ENCODE data around the gene HNF1A. TPM values are rescaled to one million over a fixed set of nuclear protein-coding genes. Genes with fewer than 3 reads are reported as not detected.

The HNF1A gene
- total and polyA plus RNA-seq, 2 of the 4 experiments (the other 2 are of a cell fraction), result under 0.01 TPM; not detected in 1

DNA sequence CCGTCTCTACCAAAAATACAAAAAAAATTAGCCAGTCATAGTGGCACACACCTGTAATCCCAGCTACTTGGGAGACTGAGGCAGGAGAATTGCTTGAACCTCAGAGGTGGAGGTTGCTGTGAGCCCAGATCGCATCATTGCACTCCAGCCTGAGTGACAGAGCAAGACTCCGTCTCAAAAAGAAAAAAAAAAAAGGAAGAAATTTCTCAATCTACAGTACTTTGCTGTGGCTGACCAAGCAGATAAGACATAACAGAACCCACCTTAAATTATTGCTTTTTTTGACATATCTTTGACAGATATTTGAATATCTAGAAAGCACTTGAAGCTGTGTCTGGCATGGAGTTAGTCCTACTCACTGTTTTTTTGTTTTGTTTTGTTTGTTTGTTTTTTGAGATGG is 34.9 kb upstream of the HNF1A start:
- H3K4me1 ChIP-seq (ENCODE audit: control insufficient read depth, insufficient read depth, low read length), result no peaks in the 10 kb centered on the region
- H2BK120ac ChIP-seq (ENCODE audit: low read depth, low read length), result no peak overlapping the region
- TF ChIP-seq CEBPB (IDR thresholded peaks at IDR 0.05; ENCODE audit: low read depth, low read length) (no peak), MXI1 (IDR thresholded peaks at IDR 0.05; ENCODE audit: borderline replicate concordance, low read depth, low read length) (no peak), BHLHE40 (IDR thresholded peaks at IDR 0.05; ENCODE audit: low read depth, low read length) (no peak), RAD21 (IDR thresholded peaks at IDR 0.05; ENCODE audit: low read length) (no peak), SMC3 (IDR thresholded peaks at IDR 0.05; ENCODE audit: low read depth, low read length) (no peak), MAZ (IDR thresholded peaks at IDR 0.05; ENCODE audit: borderline replicate concordance, low read depth, low read length) (no peak), RCOR1 (IDR thresholded peaks at IDR 0.05; ENCODE audit: insufficient replicate concordance, low read length) (no peak), POLR2A (IDR thresholded peaks at IDR 0.05; ENCODE audit: low read depth, low read length) (no peak), RFX5 (IDR thresholded peaks at IDR 0.05; ENCODE audit: low read depth, low read length) (no peak), FOS (IDR thresholded peaks at IDR 0.05; ENCODE audit: low read depth, low read length) (no peak), NFE2L2 (IDR thresholded peaks at IDR 0.05; ENCODE audit: low read depth, low read length) (no peak), CHD1 (IDR thresholded peaks at IDR 0.05; ENCODE audit: low read depth, low read length) (no peak), MAFK (IDR thresholded peaks at IDR 0.05; ENCODE audit: low read depth, low read length) (no peak)
- TF ChIP-seq, protein P1, sequence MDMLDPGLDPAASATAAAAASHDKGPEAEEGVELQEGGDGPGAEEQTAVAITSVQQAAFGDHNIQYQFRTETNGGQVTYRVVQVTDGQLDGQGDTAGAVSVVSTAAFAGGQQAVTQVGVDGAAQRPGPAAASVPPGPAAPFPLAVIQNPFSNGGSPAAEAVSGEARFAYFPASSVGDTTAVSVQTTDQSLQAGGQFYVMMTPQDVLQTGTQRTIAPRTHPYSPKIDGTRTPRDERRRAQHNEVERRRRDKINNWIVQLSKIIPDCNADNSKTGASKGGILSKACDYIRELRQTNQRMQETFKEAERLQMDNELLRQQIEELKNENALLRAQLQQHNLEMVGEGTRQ (IDR thresholded peaks at IDR 0.05; ENCODE audit: low read depth, low read length), result no peak
- TF ChIP-seq, protein P2, sequence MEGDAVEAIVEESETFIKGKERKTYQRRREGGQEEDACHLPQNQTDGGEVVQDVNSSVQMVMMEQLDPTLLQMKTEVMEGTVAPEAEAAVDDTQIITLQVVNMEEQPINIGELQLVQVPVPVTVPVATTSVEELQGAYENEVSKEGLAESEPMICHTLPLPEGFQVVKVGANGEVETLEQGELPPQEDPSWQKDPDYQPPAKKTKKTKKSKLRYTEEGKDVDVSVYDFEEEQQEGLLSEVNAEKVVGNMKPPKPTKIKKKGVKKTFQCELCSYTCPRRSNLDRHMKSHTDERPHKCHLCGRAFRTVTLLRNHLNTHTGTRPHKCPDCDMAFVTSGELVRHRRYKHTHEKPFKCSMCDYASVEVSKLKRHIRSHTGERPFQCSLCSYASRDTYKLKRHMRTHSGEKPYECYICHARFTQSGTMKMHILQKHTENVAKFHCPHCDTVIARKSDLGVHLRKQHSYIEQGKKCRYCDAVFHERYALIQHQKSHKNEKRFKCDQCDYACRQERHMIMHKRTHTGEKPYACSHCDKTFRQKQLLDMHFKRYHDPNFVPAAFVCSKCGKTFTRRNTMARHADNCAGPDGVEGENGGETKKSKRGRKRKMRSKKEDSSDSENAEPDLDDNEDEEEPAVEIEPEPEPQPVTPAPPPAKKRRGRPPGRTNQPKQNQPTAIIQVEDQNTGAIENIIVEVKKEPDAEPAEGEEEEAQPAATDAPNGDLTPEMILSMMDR (conservative IDR thresholded peaks at IDR 0.05; ENCODE audit: low read depth, low read length), result no peak
- H3K18ac ChIP-seq (ENCODE audit: low read depth, low read length), result no peak overlapping the region
- H3K14ac ChIP-seq (replicated peaks; ENCODE audit: low read depth, low read length), result no peak overlapping the region
- DNase-seq (no peak), ATAC-seq (ENCODE audit: low read depth) (no peak)
- H4K91ac ChIP-seq (ENCODE audit: insufficient read depth, low read depth, low read length), result no peak overlapping the region
- no peak overlapping the region for H3K4me2 ChIP-seq (ENCODE audit: low read depth, low read length)
- H3K4ac ChIP-seq (ENCODE audit: low read depth, low read length), result no peak overlapping the region
- no peaks in the 10 kb centered on the region for H4K20me1 ChIP-seq (ENCODE audit: insufficient read depth, low read length)
- H2BK5ac ChIP-seq (ENCODE audit: low read depth, low read length, poor library complexity, severe bottlenecking), result no peak overlapping the region
- H3K9ac ChIP-seq (ENCODE audit: low read depth, low read length), result no peak overlapping the region
- H3K56ac ChIP-seq (ENCODE audit: extremely low read depth, insufficient read depth, low read length), result no peak overlapping the region
- H3K4me3 ChIP-seq (ENCODE audit: insufficient read depth, low read depth, low read length), result no peak overlapping the region
- CTCF ChIA-PET, result interaction anchor here (0.6 to 1.1 kb wide), 4 partner anchors 10 to 117 kb away, joined by 3 to 4 read pairs (median 4); no protein-coding TSS in a partner anchor
- dilution Hi-C loops (cut with HindIII; ENCODE audit: low sequenced_read_pairs, unreplicated experiment) (no loop called here), intact Hi-C loops (cut with micrococcal nuclease) (loop anchor here (5.0 kb wide), 1 partner anchor 154 kb away; no protein-coding TSS in a partner anchor), in situ Hi-C loops (cut with MboI; ENCODE audit: low sequenced_read_pairs) (no loop called here)
- H4K8ac ChIP-seq (ENCODE audit: low read depth in 2 of 2, low read length in 2 of 2), result no peak overlapping the region
- H3K9me3 ChIP-seq (ENCODE audit: control insufficient read depth, insufficient read depth, low read length), result no peaks in the 10 kb centered on the region
- no TSS peak for BruUV-seq (replicated peaks)
- H3K27ac ChIP-seq (ENCODE audit: insufficient read depth, low read length), result no peak overlapping the region
- H4K5ac ChIP-seq (ENCODE audit: low read depth, low read length), result no peak overlapping the region
- no peaks in the 10 kb centered on the region for H3K9me1 ChIP-seq (ENCODE audit: insufficient read depth, low read length)
- H2BK15ac ChIP-seq (ENCODE audit: low read depth, low read length), result no peak overlapping the region
- H2AK9ac ChIP-seq (replicated peaks; ENCODE audit: low read depth, low read length, poor library complexity), result no peak overlapping the region
- H2AFZ ChIP-seq (replicated peaks; ENCODE audit: low read length, poor library complexity), result no peak overlapping the region
- H2AK5ac ChIP-seq (ENCODE audit: low read depth, low read length), result no peak overlapping the region
- POLR2A ChIA-PET (ENCODE audit: unreplicated experiment), result no interaction called here
- no peaks in the 10 kb centered on the region for H3K79me1 ChIP-seq (ENCODE audit: low read depth in 1 of 2, low read length in 2 of 2)
- no peak overlapping the region for H2BK20ac ChIP-seq (ENCODE audit: low read depth, low read length)
- H3K27me3 ChIP-seq (ENCODE audit: control insufficient read depth, insufficient read depth, low read length), result no peaks in the 10 kb centered on the region
- no peaks in the 10 kb centered on the region for H3K36me3 ChIP-seq (ENCODE audit: control insufficient read depth, insufficient read depth, low read length)
- no peak overlapping the region for H3K23ac ChIP-seq (ENCODE audit: low read depth, low read length)
- WGBS, 2 experiments (ENCODE audit: extremely low coverage in 2 of 2, insufficient read length in 1 of 2), result no CpG with 5 or more reads among the region's 3 CpGs

Data from IMR-90 (cell line).